Neural progenitor cell (in vitro differentiated cells): ENCODE measurements around the gene ELP5. TPM values are rescaled to one million over a fixed set of nuclear protein-coding genes. Genes with fewer than 3 reads are reported as not detected.

Experiments
- DNase-seq: peaks from one replicate; pipeline ENCODE4 v3.0.0-alpha.2; 2016; ENCODE audit warnings: low spot score
- H2AFZ ChIP-seq: fragments of 200-600 bp; sonication (generic); replicated peaks from 2 replicates; pipeline ENCODE4 v1.6.1; 2016; ENCODE audit warnings: antibody characterized with exemption
- H3F3A ChIP-seq: fragments of 200-600 bp; sonication (generic); 2 replicates; pipeline ENCODE4 v1.6.1; 2016; ENCODE audit warnings: antibody characterized with exemption, low read depth
- H3K27ac ChIP-seq: fragments of 200-600 bp; sonication (generic); 2 replicates; pipeline ENCODE4 v1.5.1; 2016; ENCODE audit warnings: mild to moderate bottlenecking
- H3K27me3 ChIP-seq: fragments of 200-600 bp; sonication (generic); 2 replicates; pipeline ENCODE4 v1.6.1; 2016; ENCODE audit warnings: mild to moderate bottlenecking, moderate library complexity
- H3K36me3 ChIP-seq: fragments of 200-600 bp; sonication (generic); 2 replicates; pipeline ENCODE4 v1.5.1; 2016
- H3K4me1 ChIP-seq: fragments of 200-600 bp; sonication (generic); 2 replicates; pipeline ENCODE4 v1.6.1; 2016; ENCODE audit warnings: mixed run types
- H3K4me2 ChIP-seq: fragments of 200-600 bp; sonication (generic); 2 replicates; pipeline ENCODE4 v1.6.1; 2016
- H3K4me3 ChIP-seq: fragments of 200-600 bp; sonication (generic); 2 replicates; pipeline ENCODE4 v1.5.1; 2016
- H3K79me2 ChIP-seq: fragments of 200-600 bp; sonication (generic); 2 replicates; pipeline ENCODE4 v1.6.1; 2016; ENCODE audit warnings: low read depth
- H3K9ac ChIP-seq: fragments of 200-600 bp; sonication (generic); 2 replicates; pipeline ENCODE4 v1.6.1; 2016
- H3K9me3 ChIP-seq: fragments of 200-600 bp; sonication (generic); 2 replicates; pipeline ENCODE4 v1.5.1; 2016; ENCODE audit warnings: low read depth
- H4K20me1 ChIP-seq: fragments of 200-600 bp; sonication (generic); 2 replicates; pipeline ENCODE4 v1.6.1; 2016; ENCODE audit warnings: low read depth
- H3K27ac Mint-ChIP-seq: 3 replicates; pipeline ENCODE4 v1.8.0; 2021; ENCODE audit warnings: mixed read lengths
- H3K27me3 Mint-ChIP-seq: 2 replicates; pipeline ENCODE4 v1.8.0; 2022; ENCODE audit warnings: low read depth, mild to moderate bottlenecking, inconsistent platforms, moderate library complexity, mixed read lengths; ENCODE audit not compliant: insufficient read depth
- H3K36me3 Mint-ChIP-seq: 3 replicates; pipeline ENCODE4 v1.8.0; 2021; ENCODE audit warnings: mixed read lengths
- H3K4me1 Mint-ChIP-seq: 3 replicates; pipeline ENCODE4 v1.8.0; 2021; ENCODE audit warnings: mixed read lengths
- H3K4me3 Mint-ChIP-seq: 3 replicates; pipeline ENCODE4 v1.8.0; 2021; ENCODE audit warnings: mild to moderate bottlenecking, moderate library complexity, mixed read lengths
- H3K9me3 Mint-ChIP-seq: 3 replicates; pipeline ENCODE4 v1.8.0; 2020; ENCODE audit warnings: mixed read lengths
- CTCF ChIP-seq: fragments of 200-600 bp; sonication (generic); IDR thresholded peaks from 2 replicates; pipeline ENCODE4 v1.5.1; 2017; ENCODE audit warnings: antibody characterized with exemption, mild to moderate bottlenecking
- EZH2 ChIP-seq: fragments of 200-600 bp; sonication (generic); IDR thresholded peaks from 2 replicates; pipeline ENCODE4 v1.6.1; 2017; ENCODE audit warnings: antibody characterized with exemption, mild to moderate bottlenecking, moderate library complexity
- EZH2phosphoT487 ChIP-seq: fragments of 200-600 bp; sonication (generic); IDR thresholded peaks from 2 replicates; pipeline ENCODE4 v1.6.1; 2017; ENCODE audit warnings: antibody characterized with exemption
- total RNA-seq: library from RNA; depleted of rRNA; stranded (reverse); fragments of >200 nt; gene quantifications from 2 replicates; pipeline ENCODE4 v1.2.3, GENCODE V29; 2015; ENCODE audit warnings: low replicate concordance

Gene ELP5
- total RNA-seq, 1 donor from 2014 or later: 17.5 TPM

- Mint-ChIP-seq H3K9me3 (peaks cover 2% of the 10 kb centered on the region), H3K27me3 (peaks cover 25% of the 10 kb centered on the region), H3K36me3 (no peaks in the 10 kb centered on the region), H3K27ac (no peak overlapping the region), H3K4me1 (peaks cover 22% of the 10 kb centered on the region), H3K4me3 (peak overlapping the region; percentile 80)
- TF ChIP-seq EZH2phosphoT487 (no peak), CTCF (no peak)
- Histone ChIP-seq H3K4me3 (no peak overlapping the region), H3K9me3 (no peaks in the 10 kb centered on the region), H3K27ac (no peak overlapping the region), H3K9ac (no peak overlapping the region), H3K4me2 (no peak overlapping the region), H3K27me3 (peaks cover 72% of the 10 kb centered on the region), H3K4me1 (peaks cover 7% of the 10 kb centered on the region), H4K20me1 (peaks cover 11% of the 10 kb centered on the region), H3K36me3 (no peaks in the 10 kb centered on the region), H3F3A (peaks cover 37% of the 10 kb centered on the region), H2AFZ (no peak overlapping the region), H3K79me2 (no peaks in the 10 kb centered on the region)
- DNase-seq: no peak
Measured at GRCh38 chr17:7292729-7293128, 40.7 kb downstream of the ELP5 start.

- DNase-seq: no peak
- Histone ChIP-seq H3K9ac (no peak overlapping the region), H3F3A (peaks cover 40% of the 10 kb centered on the region), H3K36me3 (no peaks in the 10 kb centered on the region), H3K9me3 (no peaks in the 10 kb centered on the region), H3K27ac (no peak overlapping the region), H3K79me2 (no peaks in the 10 kb centered on the region), H3K27me3 (peaks cover 77% of the 10 kb centered on the region), H3K4me1 (peaks cover 7% of the 10 kb centered on the region), H3K4me3 (no peak overlapping the region), H3K4me2 (peak overlapping the region; percentile 77), H4K20me1 (peaks cover 11% of the 10 kb centered on the region), H2AFZ (no peak overlapping the region)
- Mint-ChIP-seq H3K9me3 (peaks cover 2% of the 10 kb centered on the region), H3K27me3 (peaks cover 27% of the 10 kb centered on the region), H3K4me1 (peaks cover 22% of the 10 kb centered on the region), H3K36me3 (no peaks in the 10 kb centered on the region), H3K27ac (no peak overlapping the region), H3K4me3 (peak overlapping the region; percentile 80)
- TF ChIP-seq EZH2phosphoT487 (no peak), EZH2 (no peak), CTCF (no peak)
Measured at GRCh38 chr17:7293159-7293558, 41.1 kb downstream of the ELP5 start.

GRCh38 chr17:7293816-7294613 is 42.0 kb downstream of the ELP5 start:
- H3K9me3 Mint-ChIP-seq: peaks cover 2% of the 10 kb centered on the region
- no peak overlapping the region for H3K27ac Mint-ChIP-seq
- Histone ChIP-seq H3K9me3 (no peaks in the 10 kb centered on the region), H3K9ac (no peak overlapping the region), H2AFZ (no peak overlapping the region), H3K36me3 (no peaks in the 10 kb centered on the region), H3K79me2 (no peaks in the 10 kb centered on the region), H3K4me1 (peaks cover 7% of the 10 kb centered on the region), H3K4me2 (peak overlapping the region; percentile 77), H3F3A (peaks cover 40% of the 10 kb centered on the region), H4K20me1 (peaks cover 11% of the 10 kb centered on the region), H3K4me3 (peak overlapping the region; percentile 45), H3K27me3 (peaks cover 85% of the 10 kb centered on the region), H3K27ac (no peak overlapping the region)
- peak; percentile 77 for DNase-seq
- no peaks in the 10 kb centered on the region for H3K36me3 Mint-ChIP-seq
- TF ChIP-seq EZH2phosphoT487: no peak
- no peak for TF ChIP-seq EZH2
- no peak for TF ChIP-seq CTCF
- H3K4me1 Mint-ChIP-seq: peaks cover 20% of the 10 kb centered on the region
- peak overlapping the region; percentile 80 for H3K4me3 Mint-ChIP-seq
- H3K27me3 Mint-ChIP-seq: peaks cover 28% of the 10 kb centered on the region
